Measurements from ENCODE around the gene WFDC8. TPM values are rescaled to one million over a fixed set of nuclear protein-coding genes. Genes with fewer than 3 reads are reported as not detected.

The WFDC8 gene
- total RNA-seq, 1 donor from 2014 or later = not detected

DNA sequence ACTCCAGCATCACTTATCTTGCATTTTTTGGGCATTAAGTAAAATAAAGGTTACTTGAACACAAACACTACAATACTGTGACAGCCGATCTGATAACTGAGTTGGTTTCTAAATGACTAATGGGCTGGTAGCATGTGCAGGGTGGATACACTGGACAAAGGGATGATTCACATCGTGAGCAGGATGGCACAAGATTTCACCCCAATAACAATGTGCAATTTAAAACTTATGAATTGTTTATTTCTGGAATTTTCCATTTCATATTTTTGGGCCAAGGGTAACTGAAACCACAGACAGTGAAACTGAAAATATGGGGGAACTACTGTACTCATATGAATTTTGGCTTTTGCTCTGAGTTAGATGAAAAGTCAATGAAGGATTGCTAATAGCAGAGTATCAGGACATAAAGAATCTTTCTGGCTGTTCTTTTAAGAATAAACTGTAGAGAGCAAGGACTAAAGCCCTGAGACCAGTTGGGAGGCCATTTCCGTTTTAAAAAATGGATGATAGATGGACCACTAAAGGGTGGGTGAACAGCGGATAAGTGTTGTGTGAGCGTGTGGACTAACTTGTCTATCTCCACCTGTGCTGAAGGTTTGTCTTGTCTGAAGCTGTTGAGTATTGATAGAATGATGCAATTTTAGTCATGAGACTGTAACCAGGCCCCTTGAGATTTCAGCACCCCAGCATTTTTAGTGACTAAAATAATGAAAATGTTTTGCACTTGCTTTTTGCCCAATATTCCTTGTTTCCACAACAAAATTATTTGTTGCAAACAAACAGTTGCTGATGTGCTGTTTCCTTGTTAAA is 71.9 kb downstream of the WFDC8 start:
- Mint-ChIP-seq H3K27me3 (ENCODE audit: low read depth) (peaks cover 20% of the 10 kb centered on the region), H3K4me1 (ENCODE audit: low read depth) (no peaks in the 10 kb centered on the region), H3K36me3 (ENCODE audit: low read depth) (no peaks in the 10 kb centered on the region), H3K9me3 (ENCODE audit: low read depth) (no peaks in the 10 kb centered on the region), H3K4me3 (ENCODE audit: unreplicated experiment) (no peak overlapping the region), H3K27ac (ENCODE audit: unreplicated experiment) (no peak overlapping the region)
- TF ChIP-seq CTCF (IDR thresholded peaks at IDR 0.05) = no peak
- DNase-seq (ENCODE audit: low spot score) = no peak

DNA sequence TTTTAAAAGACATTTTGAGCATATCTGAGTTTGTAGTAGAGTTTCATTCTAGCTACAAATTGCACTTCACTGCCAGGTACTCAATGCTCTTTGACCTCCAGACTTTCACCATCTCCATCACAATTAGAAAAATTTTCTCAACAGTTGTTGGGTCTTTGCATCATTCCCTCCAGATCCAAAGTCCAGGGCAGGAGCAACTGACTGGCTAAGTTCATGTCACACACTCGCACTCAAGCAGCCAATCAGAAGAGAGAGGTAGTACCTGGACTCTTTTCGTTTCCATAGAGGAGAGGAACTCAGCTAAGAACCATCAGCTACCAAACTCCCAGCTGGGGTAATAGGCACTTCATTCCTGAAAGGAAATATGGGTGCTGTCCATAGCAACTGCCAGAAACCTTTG is 72.7 kb downstream of the WFDC8 start:
- no peak overlapping the region for H3K4me3 Mint-ChIP-seq (ENCODE audit: unreplicated experiment)
- no peak overlapping the region for H3K27ac Mint-ChIP-seq (ENCODE audit: unreplicated experiment)
- H3K36me3 Mint-ChIP-seq (ENCODE audit: low read depth) = no peaks in the 10 kb centered on the region
- H3K27me3 Mint-ChIP-seq (ENCODE audit: low read depth) = peaks cover 24% of the 10 kb centered on the region
- no peak for TF ChIP-seq CTCF (IDR thresholded peaks at IDR 0.05)
- no peaks in the 10 kb centered on the region for H3K4me1 Mint-ChIP-seq (ENCODE audit: low read depth)
- no peak for DNase-seq (ENCODE audit: low spot score)
- no peaks in the 10 kb centered on the region for H3K9me3 Mint-ChIP-seq (ENCODE audit: low read depth)

- DNase-seq (ENCODE audit: low spot score) = no peak
- no peak for TF ChIP-seq CTCF (IDR thresholded peaks at IDR 0.05)
- Mint-ChIP-seq H3K9me3 (ENCODE audit: low read depth) (no peaks in the 10 kb centered on the region), H3K4me1 (ENCODE audit: low read depth) (no peaks in the 10 kb centered on the region), H3K27me3 (ENCODE audit: low read depth) (peaks cover 22% of the 10 kb centered on the region), H3K4me3 (ENCODE audit: unreplicated experiment) (no peak overlapping the region), H3K27ac (ENCODE audit: unreplicated experiment) (no peak overlapping the region), H3K36me3 (ENCODE audit: low read depth) (no peaks in the 10 kb centered on the region)
Measured at GRCh38 chr20:45503403-45503802, 75.7 kb downstream of the WFDC8 start.

GRCh38 chr20:45502561-45502960 is 76.5 kb downstream of the WFDC8 start:
- Mint-ChIP-seq H3K27me3 (ENCODE audit: low read depth) (peaks cover 18% of the 10 kb centered on the region), H3K4me1 (ENCODE audit: low read depth) (no peaks in the 10 kb centered on the region), H3K36me3 (ENCODE audit: low read depth) (no peaks in the 10 kb centered on the region), H3K27ac (ENCODE audit: unreplicated experiment) (no peak overlapping the region), H3K9me3 (ENCODE audit: low read depth) (no peaks in the 10 kb centered on the region), H3K4me3 (ENCODE audit: unreplicated experiment) (no peak overlapping the region)
- no peak for DNase-seq (ENCODE audit: low spot score)
- no peak for TF ChIP-seq CTCF (IDR thresholded peaks at IDR 0.05)

Other genes starting within 250 kb of the WFDC8 start
- 17.1 to 21.4 TPM (median 21.2 TPM) in 3 replicates for gene SDC4, start 230.9 kb downstream of the WFDC8 start, total RNA-seq
- gene SYS1, start 216.1 kb downstream of the WFDC8 start, total RNA-seq = 18.1 to 18.8 TPM (median 18.3 TPM) in 3 replicates
- not detected in 3 replicates for gene TP53TG5, start 201.0 kb downstream of the WFDC8 start, total RNA-seq
- 11.3 to 47.0 TPM (median 46.6 TPM) in 3 replicates for gene DBNDD2, start 171.0 kb downstream of the WFDC8 start, total RNA-seq
- 100.0 to 116 TPM (median 105 TPM) in 3 replicates for gene PIGT, start 163.1 kb downstream of the WFDC8 start, total RNA-seq
- not detected in 3 replicates for gene WFDC2, start 109.5 kb downstream of the WFDC8 start, total RNA-seq
- gene SPINT3, start 63.7 kb downstream of the WFDC8 start, total RNA-seq = not detected in 3 replicates
- not detected in 3 replicates for gene WFDC6, start 39.8 kb downstream of the WFDC8 start, total RNA-seq
- not detected in 3 replicates for gene EPPIN, start 31.9 kb downstream of the WFDC8 start, total RNA-seq
- gene WFDC10A, start 50.5 kb upstream of the WFDC8 start, total RNA-seq = not detected in 3 replicates
- not detected in 3 replicates for gene WFDC9, start 52.0 kb upstream of the WFDC8 start, total RNA-seq
- not detected in 3 replicates for gene WFDC11, start 91.0 kb upstream of the WFDC8 start, total RNA-seq
- gene WFDC13, start 122.8 kb upstream of the WFDC8 start, total RNA-seq = not detected in 3 replicates
- not detected in 3 replicates for gene WFDC10B, start 125.7 kb upstream of the WFDC8 start, total RNA-seq
- gene SPINT4, start 143.1 kb upstream of the WFDC8 start, total RNA-seq = not detected in 3 replicates
- gene WFDC3, start 212.6 kb upstream of the WFDC8 start, total RNA-seq = 0.70 to 1.4 TPM in 2 of 3 replicates, not detected in the other
- gene DNTTIP1, start 212.7 kb upstream of the WFDC8 start, total RNA-seq = 22.1 to 22.9 TPM (median 22.5 TPM) in 3 replicates
- gene UBE2C, start 233.4 kb upstream of the WFDC8 start, total RNA-seq = 12.8 to 17.2 TPM (median 15.3 TPM) in 3 replicates
- 0.46 to 0.63 TPM (median 0.52 TPM) in 3 replicates for gene TNNC2, start 248.0 kb upstream of the WFDC8 start, total RNA-seq

Measured in chondrocyte (in vitro differentiated cells).